Activated CD8-positive, alpha-beta memory T cell treated with anti-CD3 and anti-CD28 coated beads, Interleukin-2, amount 50 U/mL, for 1 hour (primary cell): ENCODE measurements around the gene PIM1.

ENCODE experiments used
- DNase-seq: peaks from one replicate; pipeline ENCODE4 v3.0.0-alpha.2; 2020; ENCODE audit errors: extremely low read depth

PIM1 gene

DNA sequence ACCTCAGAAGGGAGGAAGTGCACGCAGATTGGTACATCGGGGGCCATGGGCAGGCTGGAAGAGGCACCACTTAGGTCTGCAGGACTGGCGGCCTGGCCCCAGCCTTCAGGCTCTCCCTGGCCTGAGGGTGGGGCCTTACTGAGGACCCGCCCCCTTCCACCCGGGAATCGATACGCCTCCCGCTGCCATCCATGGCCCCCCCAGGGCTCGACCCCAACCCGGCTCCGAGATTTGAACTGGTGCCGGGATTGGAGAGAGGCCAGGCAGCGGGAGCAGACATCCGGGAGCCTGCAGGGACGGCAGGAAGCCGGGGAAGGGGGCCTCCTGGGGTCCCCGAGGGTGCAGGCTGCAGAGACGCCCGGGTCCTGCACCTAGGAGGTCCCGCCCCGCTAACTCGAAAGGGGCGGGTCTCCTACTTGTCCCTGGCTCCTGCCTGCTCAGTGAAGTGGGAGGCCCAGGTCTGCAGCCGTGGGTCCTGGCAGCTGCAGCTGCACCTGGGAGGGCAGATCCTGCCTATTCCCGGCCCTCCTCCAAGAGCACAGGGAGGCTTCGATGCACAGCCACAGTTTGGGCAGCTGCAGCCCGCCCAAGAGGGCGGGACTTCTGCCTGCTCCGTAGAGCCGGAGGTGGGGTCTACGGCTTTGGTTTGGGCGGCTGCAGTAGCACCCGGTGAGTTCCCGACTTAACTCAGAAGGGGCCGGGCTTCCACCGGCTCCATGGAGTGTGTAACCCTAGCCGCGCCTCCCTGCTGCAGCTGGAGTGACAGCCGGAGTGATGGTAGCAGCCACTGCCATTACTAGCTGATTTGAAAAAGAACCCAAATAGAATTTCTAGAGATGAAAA is 52.4 kb downstream of the PIM1 start:
- DNase-seq: no peak

- no peak for DNase-seq
These were observed 53.0 kb downstream of the PIM1 start for GRCh38 chr6:37222992-37223391.
